Activated effector memory CD4-positive, alpha-beta T cell treated with anti-CD3 and anti-CD28 coated beads, Interleukin-2, amount 50 U/mL, for 16 hours (primary cell): Measurements from ENCODE around the gene PTPRD.

Source experiments
- DNase-seq: peaks from one replicate; pipeline ENCODE4 v3.0.0-alpha.2; 2020

The PTPRD gene

GRCh38 chr9:9730174-9730573, 882.6 kb downstream of the PTPRD start:
- DNase-seq: no peak

DNA sequence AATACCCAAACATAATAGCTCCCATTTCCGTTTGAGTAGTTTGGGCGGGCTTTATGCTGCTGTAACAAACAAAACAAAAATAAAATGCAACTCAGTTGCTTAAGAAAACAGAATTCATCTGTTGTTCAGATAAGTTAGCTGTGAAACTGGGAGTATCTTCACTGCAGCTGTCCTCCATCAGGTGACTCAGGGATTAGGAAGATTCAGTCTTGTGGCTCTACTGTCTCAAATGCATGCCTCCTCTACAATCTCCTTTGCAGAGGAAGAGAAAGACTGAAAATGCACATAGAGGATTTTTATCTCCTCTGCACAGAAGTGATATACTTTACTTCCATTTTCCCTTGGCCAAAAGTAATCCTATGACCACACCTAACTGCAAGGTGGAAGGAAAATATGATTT, 883.7 kb downstream of the PTPRD start:
- no peak for DNase-seq

- no peak for DNase-seq
These were observed 893.3 kb downstream of the PTPRD start for GRCh38 chr9:9719373-9720112.

DNA sequence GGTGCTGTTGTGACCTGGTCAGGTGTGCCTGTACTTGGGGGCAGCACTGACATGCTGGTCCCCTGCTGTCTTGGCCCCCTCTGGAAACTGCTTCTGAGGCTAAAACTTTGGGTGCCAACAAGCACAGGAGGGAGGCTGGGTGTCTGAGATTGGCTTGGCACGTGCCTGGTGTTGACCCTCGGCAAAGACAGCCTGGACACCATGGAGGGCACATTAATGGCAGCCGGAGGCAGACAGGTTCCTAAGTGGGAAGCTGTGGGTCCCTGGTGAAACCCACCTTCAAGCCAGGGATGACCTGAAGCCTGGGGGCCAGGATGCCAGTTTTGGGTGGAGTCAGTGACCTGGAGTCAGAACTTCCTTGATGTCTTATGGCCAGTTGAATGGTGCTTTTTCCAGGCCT, 894.1 kb downstream of the PTPRD start:
- DNase-seq: no peak

DNA sequence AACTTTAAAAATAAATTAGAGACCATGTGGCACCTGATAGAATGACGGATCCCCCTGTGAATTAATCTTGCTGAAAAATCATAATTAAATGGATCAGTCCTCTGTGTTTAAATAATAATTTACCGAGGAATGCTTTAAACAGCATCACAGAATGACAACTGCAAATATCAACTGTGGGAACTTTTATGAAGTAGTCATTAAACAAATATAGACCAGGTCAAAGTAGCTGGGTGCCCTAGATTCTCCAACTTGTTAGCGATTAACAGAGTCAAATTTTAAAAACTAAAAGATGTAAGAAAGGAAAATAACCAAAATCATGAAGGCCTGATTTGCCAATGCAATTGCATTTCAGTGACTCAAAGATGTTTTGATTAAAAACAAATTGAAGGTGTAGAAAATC, 933.4 kb downstream of the PTPRD start:
- DNase-seq: no peak

DNA sequence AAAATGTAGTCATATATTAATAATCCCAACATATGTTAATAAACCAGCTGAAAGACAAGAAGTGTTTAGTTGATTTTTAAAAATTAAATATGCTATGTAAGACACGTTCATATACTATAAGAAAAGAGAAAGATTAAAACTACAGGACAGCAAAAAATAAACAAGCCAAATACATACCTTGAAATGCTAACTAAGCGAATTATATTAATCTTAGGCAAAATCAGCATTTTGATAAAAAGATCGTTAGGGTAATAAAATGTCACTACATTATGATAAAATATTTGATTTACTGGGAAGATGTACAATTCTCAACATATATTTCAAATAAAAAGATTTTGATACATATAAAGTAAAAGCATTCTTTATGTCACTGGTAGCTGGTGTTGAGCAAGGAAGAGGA, 938.3 kb downstream of the PTPRD start:
- DNase-seq: no peak

DNA sequence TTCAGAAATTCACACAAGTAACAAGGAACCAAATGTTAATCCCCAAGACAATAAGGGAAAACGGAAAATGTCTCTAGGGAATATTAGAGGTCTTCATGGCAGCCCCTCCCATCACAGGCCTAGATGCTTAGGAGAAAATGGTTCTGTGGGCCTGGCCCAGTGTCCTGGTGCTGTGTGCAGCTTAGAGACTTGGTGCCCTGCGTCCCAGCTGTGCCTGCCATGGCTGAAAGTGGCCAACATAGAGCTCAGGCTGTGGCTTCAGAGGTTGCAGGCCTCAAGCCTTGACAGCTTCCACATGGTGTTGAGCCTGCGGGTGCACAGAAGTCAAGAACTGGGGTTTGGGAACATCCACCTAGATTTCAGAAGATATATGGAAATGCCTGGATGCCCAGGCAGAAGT, 942.3 kb downstream of the PTPRD start:
- no peak for DNase-seq

DNA sequence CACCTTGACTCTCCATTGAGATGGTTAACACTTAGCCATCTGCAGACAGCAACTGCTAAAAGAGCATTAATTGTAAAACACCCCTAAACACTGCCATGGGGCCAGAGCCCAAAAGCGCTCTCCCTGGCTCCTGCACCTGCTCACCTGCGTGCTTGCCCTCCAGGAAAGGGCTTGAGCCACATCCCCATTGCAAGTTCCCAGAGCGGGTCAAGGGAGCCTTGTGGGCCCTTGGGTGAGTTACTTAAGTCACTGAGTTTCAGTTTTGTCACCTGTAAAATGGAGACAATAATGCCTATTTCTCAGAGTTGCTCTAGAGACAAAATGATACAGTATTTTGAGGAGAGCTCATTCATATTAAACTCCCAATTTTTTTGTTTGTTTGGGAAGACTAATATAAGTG, 967.8 kb downstream of the PTPRD start:
- DNase-seq: no peak

DNA sequence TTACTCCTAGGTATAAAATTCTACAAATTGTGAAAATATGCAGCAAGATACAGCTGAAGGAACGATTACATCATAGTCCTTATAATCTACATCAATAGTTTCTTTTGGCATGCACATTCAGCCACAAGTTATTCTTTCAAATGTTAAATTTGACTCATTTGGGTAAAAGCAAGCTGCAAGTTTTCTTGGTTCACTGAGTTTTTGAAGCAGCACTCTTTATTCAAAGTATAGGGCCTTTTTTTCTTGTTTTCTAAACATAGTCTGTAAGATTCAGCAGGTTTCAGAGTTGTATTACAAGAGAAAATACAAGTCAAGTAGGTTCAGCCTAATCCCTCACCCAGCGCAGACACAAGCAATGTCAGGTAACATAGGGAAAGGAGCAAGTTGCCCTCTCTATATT, 981.5 kb downstream of the PTPRD start:
- DNase-seq: no peak

DNA sequence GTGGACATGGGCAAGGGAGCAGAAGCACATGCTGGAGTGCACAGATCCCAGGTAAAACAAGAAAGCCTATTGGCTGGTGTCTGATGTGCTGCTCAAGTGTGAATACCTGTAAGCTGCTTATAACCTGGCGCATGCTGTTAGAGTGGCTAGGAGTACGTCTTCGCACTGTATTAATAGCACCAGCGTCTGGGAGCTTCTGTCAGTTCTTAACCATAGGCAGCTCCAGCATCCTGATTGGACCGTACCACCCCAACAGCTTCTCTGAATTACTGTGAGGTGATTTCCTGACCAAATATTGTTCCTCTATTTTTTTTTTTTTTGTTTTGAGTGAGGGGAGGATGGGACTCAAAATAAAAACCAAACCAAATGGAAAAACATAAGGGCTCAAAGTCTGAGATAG, 987.6 kb downstream of the PTPRD start:
- no peak for DNase-seq

DNA sequence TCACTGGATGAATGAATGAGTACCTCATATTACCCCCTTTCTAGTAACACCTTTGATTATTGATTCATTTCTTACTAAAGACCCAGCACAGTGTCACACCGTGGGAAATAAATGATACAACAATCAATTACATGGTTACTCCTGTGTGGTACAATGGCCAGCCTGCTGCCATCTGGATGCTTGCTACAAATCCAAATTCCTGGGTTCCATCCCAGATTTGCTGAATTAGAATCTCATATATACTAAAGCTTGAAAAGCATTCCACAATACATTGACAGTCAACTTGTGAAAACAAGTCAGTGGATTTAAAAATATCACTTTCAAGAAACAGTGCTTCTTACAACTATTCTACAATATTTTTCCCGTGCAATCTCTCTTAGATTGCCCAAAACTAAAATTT, 989.3 kb downstream of the PTPRD start:
- DNase-seq: no peak

DNA sequence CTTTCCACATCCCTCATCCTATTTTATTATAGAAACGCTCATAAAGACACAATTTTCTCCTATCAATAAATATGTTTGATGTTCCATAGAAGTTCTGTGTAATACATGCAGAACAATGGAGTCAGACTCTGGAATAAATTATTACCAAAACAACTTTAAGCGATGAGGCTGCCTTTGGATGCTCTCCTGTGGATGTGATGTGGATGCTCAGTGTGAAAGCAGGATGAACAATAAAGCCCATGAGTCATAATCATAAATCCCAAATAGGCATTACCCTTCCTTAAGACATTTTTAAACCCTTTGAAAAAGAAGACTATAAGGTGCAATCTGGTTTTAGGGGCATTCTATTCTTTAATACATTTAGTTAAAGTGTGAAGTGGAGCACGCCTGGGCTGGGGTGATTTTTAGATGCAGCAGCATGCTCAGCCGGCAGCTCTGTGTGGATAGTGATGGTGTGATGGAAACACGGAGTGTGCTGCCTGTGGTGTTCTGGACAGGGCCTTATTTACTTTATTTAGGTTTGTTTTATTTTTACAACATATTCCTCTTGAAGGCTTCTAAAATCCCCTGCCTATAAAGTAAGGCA, 991.4 kb downstream of the PTPRD start:
- no peak for DNase-seq

DNA sequence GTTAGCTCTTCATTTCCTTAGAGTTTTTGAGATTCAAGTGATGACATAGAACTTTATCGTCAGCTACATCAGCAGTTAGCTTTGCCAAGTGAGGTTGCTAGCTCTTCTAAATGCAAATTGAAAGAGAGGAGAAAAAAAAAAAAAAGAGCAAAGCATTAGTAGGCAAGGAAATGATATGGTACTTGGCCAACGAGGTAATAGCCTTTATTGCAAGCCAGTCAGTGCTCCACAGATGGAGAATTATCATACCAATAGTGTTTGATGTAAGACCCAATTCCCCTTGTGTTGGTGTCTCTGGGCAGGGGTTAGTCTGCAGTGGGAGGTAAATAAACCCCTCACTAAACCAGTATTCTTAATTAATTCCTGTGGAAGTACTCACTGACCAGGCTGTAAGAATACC, 992.1 kb downstream of the PTPRD start:
- DNase-seq: no peak

GRCh38 chr9:9615086-9615485, 997.7 kb downstream of the PTPRD start:
- DNase-seq: no peak

DNA sequence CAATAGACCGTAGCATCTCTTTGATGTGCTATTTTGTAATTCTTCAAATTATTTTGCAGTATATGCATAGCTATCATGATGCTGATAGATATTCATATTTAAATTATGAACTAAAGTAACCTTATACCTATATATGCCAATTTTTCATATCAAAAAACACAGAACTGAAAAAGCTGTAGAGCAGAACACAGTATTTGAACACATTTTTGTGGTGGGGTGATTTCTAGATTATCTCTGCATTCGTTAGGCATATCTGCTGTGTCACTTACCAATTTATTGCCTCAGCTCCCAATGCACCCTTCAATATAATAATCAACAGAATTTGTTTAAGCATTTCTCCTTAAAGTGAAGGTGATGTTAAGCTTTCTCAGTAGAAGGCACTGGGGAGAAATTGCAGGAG, 998.2 kb downstream of the PTPRD start:
- DNase-seq: no peak

DNA sequence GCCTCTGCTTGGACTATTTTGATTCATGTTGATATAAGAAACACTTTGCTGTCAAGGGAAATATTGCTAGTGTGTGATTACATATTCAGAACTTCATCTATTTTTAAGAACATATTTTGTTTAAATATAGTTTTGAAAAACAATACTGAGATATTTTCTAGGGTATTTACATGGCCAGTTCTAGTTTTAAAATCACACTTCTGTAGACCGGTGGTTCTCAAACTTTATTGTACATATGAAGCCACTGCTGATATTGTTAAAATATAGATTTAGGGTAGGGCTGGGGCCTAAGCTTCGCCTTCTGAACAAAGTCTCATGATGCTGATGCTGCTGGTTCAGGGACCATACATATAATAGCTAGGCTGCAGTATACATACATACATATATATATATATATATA, 1000.0 kb downstream of the PTPRD start:
- DNase-seq: no peak

DNA sequence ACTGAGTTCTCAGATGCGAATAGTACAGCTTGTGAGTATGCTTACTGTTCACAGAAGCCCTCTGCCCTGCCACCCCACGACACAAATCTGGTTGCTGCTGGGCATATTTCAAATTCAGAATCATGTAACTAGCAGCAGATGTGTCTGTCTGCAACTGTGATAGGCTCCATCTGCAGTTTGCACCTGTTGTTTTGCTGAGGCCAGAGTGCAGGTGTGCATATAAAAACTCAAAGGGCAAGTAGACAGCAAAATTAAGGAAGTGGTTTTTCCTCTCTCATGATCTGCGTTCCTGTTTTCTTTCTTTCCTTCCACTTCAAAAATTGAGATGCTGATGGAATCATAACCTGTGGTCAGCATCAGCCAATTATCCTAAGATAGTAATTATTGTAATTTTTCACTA, 1000.5 kb downstream of the PTPRD start:
- DNase-seq: no peak

DNA sequence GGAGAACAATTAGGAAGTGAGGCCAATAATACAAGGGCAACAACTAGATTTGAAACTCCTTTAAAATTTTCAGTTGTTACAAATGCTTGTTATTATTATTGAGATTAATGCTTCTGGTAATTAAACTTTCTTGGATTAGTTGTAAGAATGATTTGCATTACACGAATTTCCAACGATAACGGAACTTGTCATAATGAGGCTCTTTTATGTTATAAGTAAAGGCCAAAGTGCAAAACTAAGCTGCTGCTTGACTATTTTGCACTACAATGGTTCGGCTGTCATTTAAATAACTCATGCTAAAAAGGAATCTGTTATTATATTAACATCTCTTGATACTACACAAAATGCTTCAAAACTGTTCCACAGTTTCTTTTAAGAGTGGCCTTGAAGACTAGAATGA, 1007.1 kb downstream of the PTPRD start:
- DNase-seq: no peak

- DNase-seq: no peak
These were observed 1009.5 kb downstream of the PTPRD start for GRCh38 chr9:9603345-9603744.

DNA sequence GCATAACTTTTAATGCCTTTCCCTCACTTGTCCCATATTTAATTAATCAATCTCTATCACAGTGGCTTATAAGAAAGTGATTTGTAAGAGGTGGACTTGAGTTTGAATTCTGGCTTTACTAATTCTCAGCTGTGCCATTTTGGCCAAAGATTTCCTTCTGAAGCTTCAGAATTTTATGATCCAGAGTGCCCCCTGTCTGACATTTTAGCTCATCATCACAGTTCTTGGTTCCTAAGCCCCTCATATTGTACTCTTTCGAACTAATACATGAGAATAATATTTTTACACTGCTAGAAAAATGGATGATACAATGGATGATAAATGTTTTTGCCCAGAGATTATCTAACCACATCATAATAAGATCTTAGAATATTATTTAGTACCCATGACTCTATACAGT, 1014.1 kb downstream of the PTPRD start:
- DNase-seq: no peak

DNA sequence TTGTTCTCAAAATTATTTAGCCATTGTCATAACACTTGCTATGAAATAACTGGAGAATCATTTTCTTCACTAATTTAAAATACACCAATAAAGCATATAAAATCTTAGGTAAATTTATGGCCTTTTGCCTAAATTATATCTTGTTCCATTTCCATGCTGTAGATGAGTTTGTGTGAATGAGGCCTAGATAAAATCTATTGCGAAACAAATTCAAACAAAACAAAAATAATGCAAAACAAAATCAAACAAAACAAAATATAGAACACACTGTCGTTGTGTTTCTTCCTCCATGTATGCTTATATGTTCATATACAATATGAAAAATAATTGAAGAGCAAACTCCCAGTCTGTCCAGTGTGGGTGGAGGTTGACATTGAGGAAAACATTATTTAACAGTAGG, 1020.7 kb downstream of the PTPRD start:
- no peak for DNase-seq

DNA sequence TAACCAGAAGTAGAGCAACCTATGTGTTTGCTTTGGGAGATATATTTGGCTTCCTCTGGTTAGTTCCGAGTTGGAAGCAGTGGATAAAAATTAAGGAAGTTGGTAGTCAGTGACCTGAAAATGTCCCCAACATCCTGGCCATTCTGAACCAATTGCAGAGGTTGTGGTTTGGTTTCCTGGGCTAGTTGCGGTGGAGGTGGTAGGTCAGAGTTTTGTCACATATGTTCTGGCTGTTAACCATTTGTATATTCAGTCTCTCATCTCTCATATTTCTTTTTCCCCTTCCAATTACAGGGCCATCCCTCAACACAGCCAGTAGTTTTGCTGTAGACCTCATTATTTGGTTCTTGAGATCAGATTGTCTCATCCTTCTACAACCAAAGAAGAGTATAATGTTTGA, 1026.9 kb downstream of the PTPRD start:
- no peak for DNase-seq

- DNase-seq: no peak
These were observed 1038.7 kb downstream of the PTPRD start for GRCh38 chr9:9574080-9574479.

GRCh38 chr9:9565700-9566099, 1047.1 kb downstream of the PTPRD start:
- DNase-seq: no peak

GRCh38 chr9:9563817-9564216, 1049.0 kb downstream of the PTPRD start:
- DNase-seq: no peak
